Mesenchymal stem cell (in vitro differentiated cells and primary cell): ENCODE data around the gene STYXL2. TPM values are rescaled to one million over a fixed set of nuclear protein-coding genes. Genes with fewer than 3 reads are reported as not detected.
A peak's percentile ranks its signal among the peaks of the same experiment; 100 is the strongest.

ENCODE experiments used
- DNase-seq: peaks from one replicate; pipeline ENCODE4 v3.0.0-alpha.2; 2013
- H2AFZ ChIP-seq: one replicate; pipeline ENCODE4 v1.6.1; 2013; ENCODE audit warnings: low read depth, mild to moderate bottlenecking, control low read depth, inconsistent platforms, low read length, moderate library complexity
- H2AK5ac ChIP-seq: 2 replicates; pipeline ENCODE4 v1.6.1; 2013; ENCODE audit warnings: low read length, moderate library complexity, mild to moderate bottlenecking, inconsistent platforms; ENCODE audit not compliant: severe bottlenecking
- H2BK120ac ChIP-seq: one replicate; pipeline ENCODE4 v1.6.1; 2013; ENCODE audit warnings: low read depth, mild to moderate bottlenecking, inconsistent platforms, low read length, moderate library complexity
- H2BK12ac ChIP-seq, 2 experiments: one replicate each; pipeline ENCODE4 v1.6.1; 2013; ENCODE audit warnings: inconsistent platforms in 2 of 2, low read length in 2 of 2, mild to moderate bottlenecking in 2 of 2, moderate library complexity in 2 of 2, control low read depth in 1 of 2
- H2BK15ac ChIP-seq: one replicate; pipeline ENCODE4 v1.6.1; 2013; ENCODE audit warnings: mild to moderate bottlenecking, low read depth, inconsistent platforms; ENCODE audit not compliant: poor library complexity, severe bottlenecking
- H2BK5ac ChIP-seq: 2 replicates; pipeline ENCODE4 v1.6.1; 2013; ENCODE audit warnings: low read depth, mild to moderate bottlenecking, low read length, control low read depth, inconsistent platforms; ENCODE audit not compliant: poor library complexity, severe bottlenecking
- H3K14ac ChIP-seq, 2 experiments: one replicate each; pipeline ENCODE4 v1.6.1; 2013; ENCODE audit warnings: inconsistent platforms in 2 of 2, low read length in 2 of 2, control low read depth in 1 of 2, mild to moderate bottlenecking in 1 of 2, moderate library complexity in 1 of 2
- H3K18ac ChIP-seq, 2 experiments: one replicate each; pipeline ENCODE4 v1.6.1; 2013; ENCODE audit warnings: inconsistent platforms in 2 of 2, low read length in 2 of 2, control low read depth in 1 of 2, low read depth in 1 of 2, mild to moderate bottlenecking in 1 of 2
- H3K23ac ChIP-seq, 2 experiments: one replicate each; pipeline ENCODE4 v1.6.1; 2013; ENCODE audit warnings: inconsistent platforms in 2 of 2, low read length in 2 of 2, mild to moderate bottlenecking in 2 of 2, moderate library complexity in 2 of 2, control low read depth in 1 of 2
- H3K27ac ChIP-seq: 2 replicates; pipeline ENCODE4 v1.5.1; 2013; ENCODE audit warnings: mild to moderate bottlenecking, moderate library complexity, low read length, control low read depth, inconsistent platforms; ENCODE audit not compliant: poor library complexity, severe bottlenecking
- H3K27me3 ChIP-seq, 2 experiments: 2 replicates each; pipeline versions ENCODE4 v1.6.1 to v1.7.0; 2013; ENCODE audit warnings: low read length in 2 of 2, mild to moderate bottlenecking in 2 of 2, moderate library complexity in 2 of 2, control low read depth in 1 of 2, inconsistent platforms in 1 of 2; ENCODE audit not compliant: control insufficient read depth in 1 of 2, insufficient read depth in 1 of 2
- H3K36me3 ChIP-seq, 2 experiments: 2 replicates each; pipeline versions ENCODE4 v1.6.1 to v1.7.0; 2013; ENCODE audit warnings: low read length in 2 of 2, control low read depth in 1 of 2, inconsistent platforms in 1 of 2, low read depth in 1 of 2, mild to moderate bottlenecking in 1 of 2; ENCODE audit not compliant: insufficient read depth in 2 of 2, control insufficient read depth in 1 of 2
- H3K4ac ChIP-seq, 2 experiments: one replicate each; pipeline ENCODE4 v1.6.1; 2013; ENCODE audit warnings: inconsistent platforms in 2 of 2, low read length in 2 of 2, mild to moderate bottlenecking in 2 of 2, moderate library complexity in 2 of 2, control low read depth in 1 of 2, low read depth in 1 of 2
- H3K4me1 ChIP-seq: 2 replicates; pipeline ENCODE4 v1.6.1; 2013; ENCODE audit warnings: low read depth, low read length, control low read depth; ENCODE audit not compliant: control insufficient read depth, insufficient read depth
- H3K4me2 ChIP-seq: 2 replicates; pipeline ENCODE4 v1.6.1; 2013; ENCODE audit warnings: low read length, mild to moderate bottlenecking, inconsistent platforms; ENCODE audit not compliant: poor library complexity, severe bottlenecking
- H3K4me3 ChIP-seq, 2 experiments: 2 replicates each; pipeline versions ENCODE4 v1.5.1 to v1.7.0; 2013; ENCODE audit warnings: low read length in 2 of 2, mild to moderate bottlenecking in 2 of 2, control low read depth in 1 of 2, low read depth in 1 of 2; ENCODE audit not compliant: insufficient read depth in 1 of 2
- H3K79me1 ChIP-seq: replicated peaks from 2 replicates; pipeline ENCODE4 v1.6.1; 2013; ENCODE audit warnings: mild to moderate bottlenecking, control low read depth, low read length, inconsistent platforms; ENCODE audit not compliant: poor library complexity, severe bottlenecking
- H3K9ac ChIP-seq: 2 replicates; pipeline ENCODE4 v1.7.0; 2013; ENCODE audit warnings: mild to moderate bottlenecking, low read length, moderate library complexity
- H3K9me3 ChIP-seq: 2 replicates; pipeline ENCODE4 v1.7.0; 2013; ENCODE audit warnings: mild to moderate bottlenecking, low read length; ENCODE audit not compliant: control insufficient read depth
- H4K8ac ChIP-seq: one replicate; pipeline ENCODE4 v1.6.1; 2013; ENCODE audit warnings: inconsistent platforms, mild to moderate bottlenecking, low read length, moderate library complexity
- H4K91ac ChIP-seq: one replicate; pipeline ENCODE4 v1.6.1; 2013; ENCODE audit warnings: mild to moderate bottlenecking, low read length, inconsistent platforms
- WGBS: methylation state at CpG from one replicate; pipeline ENCODE4 v1.1.7; 2013; ENCODE audit warnings: mixed read lengths; 5-methylcytosine and 5-hydroxymethylcytosine counted together
- polyA plus RNA-seq, 2 experiments: library from polyadenylated mRNA; stranded (reverse); fragments of 200-250 nt; gene quantifications; one replicate each; pipeline ENCODE4 v1.2.3, GENCODE V29; 2013

Gene STYXL2
- polyA plus RNA-seq (2013, experiment 1 of 2), result 0.03 TPM
- not detected for polyA plus RNA-seq (2013, experiment 2 of 2)

GRCh38 chr1:167093846-167094516, at the start of gene STYXL2:
Gene STYXL2, plus strand, starts transcription at chr1:167094075. Its CDS starts 775 bp downstream, at chr1:167094850.
- Histone ChIP-seq H3K23ac (no peak within 1 kb of the TSS), H2BK12ac (no peak within 1 kb of the TSS), H3K27me3 (peaks cover 3 to 4% of the 10 kb centered on the region in 2 experiments), H2BK15ac (no peak within 1 kb of the TSS), H3K4me1 (peaks cover 2% of the 10 kb centered on the region), H3K4ac (no peak within 1 kb of the TSS), H3K9ac (no peak within 1 kb of the TSS), H3K14ac (peak within 1 kb of the TSS in 1 of 2 experiments; percentile 30), H4K91ac (no peak within 1 kb of the TSS), H3K4me2 (no peak within 1 kb of the TSS), H2AK5ac (no peak within 1 kb of the TSS), H3K36me3 (no peaks in the 10 kb centered on the region), H3K9me3 (no peaks in the 10 kb centered on the region), H2AFZ (no peak within 1 kb of the TSS), H3K4me3 (no peak within 1 kb of the TSS), H3K79me1 (no peaks in the 10 kb centered on the region), H2BK5ac (no peak within 1 kb of the TSS), H2BK120ac (no peak within 1 kb of the TSS), H3K27ac (no peak within 1 kb of the TSS), H4K8ac (no peak within 1 kb of the TSS), H3K18ac (no peak within 1 kb of the TSS)
- no peak for DNase-seq
- 68% methylated on average over 7 of the region's 8 CpGs for WGBS

DNA sequence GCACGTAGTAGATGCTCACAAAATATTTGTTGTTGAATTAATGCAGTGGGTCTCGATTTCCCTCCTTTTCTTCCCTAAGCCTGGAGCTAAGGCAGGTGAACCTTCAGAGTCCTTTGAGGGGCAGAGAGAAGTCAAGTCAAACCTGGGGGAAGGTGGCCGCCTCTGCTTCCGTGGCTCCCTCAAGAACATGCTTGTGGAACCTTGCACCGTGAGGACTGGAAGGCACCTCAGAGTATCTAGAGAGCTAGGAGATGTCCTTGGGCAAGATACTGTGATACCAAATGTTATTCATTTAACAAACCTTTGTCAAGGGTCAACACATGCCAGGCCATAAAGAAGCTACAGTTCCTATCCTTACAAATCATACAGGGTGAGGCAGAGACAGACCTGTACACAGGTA, 42.0 kb upstream of the STYXL2 start:
- Histone ChIP-seq H2BK15ac (no peak overlapping the region), H3K27me3 (peaks cover 23 to 24% of the 10 kb centered on the region in 2 experiments), H3K4me3 (no peak overlapping the region), H2AFZ (no peak overlapping the region), H3K27ac (no peak overlapping the region), H3K23ac (no peak overlapping the region), H3K36me3 (no peaks in the 10 kb centered on the region), H2BK5ac (no peak overlapping the region), H2BK12ac (no peak overlapping the region), H3K9ac (no peak overlapping the region), H4K8ac (no peak overlapping the region), H3K4me1 (peaks cover 2% of the 10 kb centered on the region), H3K4ac (no peak overlapping the region), H3K14ac (no peak overlapping the region), H2BK120ac (no peak overlapping the region), H4K91ac (no peak overlapping the region), H3K4me2 (no peak overlapping the region), H3K18ac (no peak overlapping the region), H3K9me3 (no peaks in the 10 kb centered on the region), H2AK5ac (no peak overlapping the region), H3K79me1 (no peaks in the 10 kb centered on the region)
- no peak for DNase-seq
- WGBS, result 91% methylated on average over 5 of the region's 5 CpGs

GRCh38 chr1:167052389-167052788, 41.5 kb upstream of the STYXL2 start:
- WGBS, result 70% methylated on average over 7 of the region's 8 CpGs
- H3K4me1 ChIP-seq, result peaks cover 3% of the 10 kb centered on the region
- H2BK5ac ChIP-seq, result no peak overlapping the region
- H3K4me2 ChIP-seq, result no peak overlapping the region
- no peak overlapping the region for H3K14ac ChIP-seq
- no peak overlapping the region for H2BK15ac ChIP-seq
- H2AK5ac ChIP-seq, result no peak overlapping the region
- H4K91ac ChIP-seq, result no peak overlapping the region
- H2BK12ac ChIP-seq, result no peak overlapping the region
- no peak overlapping the region for H2AFZ ChIP-seq
- peaks cover 23 to 24% of the 10 kb centered on the region in 2 experiments for H3K27me3 ChIP-seq
- no peak overlapping the region for H3K27ac ChIP-seq
- no peak overlapping the region for H3K4ac ChIP-seq
- no peak overlapping the region for H3K23ac ChIP-seq
- no peak overlapping the region for H2BK120ac ChIP-seq
- peak; percentile 12 for DNase-seq
- no peaks in the 10 kb centered on the region for H3K9me3 ChIP-seq
- no peaks in the 10 kb centered on the region for H3K79me1 ChIP-seq
- H3K18ac ChIP-seq, result no peak overlapping the region
- no peak overlapping the region for H3K9ac ChIP-seq
- H3K36me3 ChIP-seq, result no peaks in the 10 kb centered on the region
- no peak overlapping the region for H4K8ac ChIP-seq
- no peak overlapping the region for H3K4me3 ChIP-seq

GRCh38 chr1:167054531-167054930, 39.3 kb upstream of the STYXL2 start:
- WGBS, result 69% methylated on average over 3 of the region's 3 CpGs
- H3K27me3 ChIP-seq, result peaks cover 19 to 24% of the 10 kb centered on the region in 2 experiments
- DNase-seq, result no peak

More at GRCh38 chr1:167054531-167054930, 39.3 kb upstream of the STYXL2 start:
- no peak overlapping the region for H3K4me3 ChIP-seq
- no peak overlapping the region for H3K4ac ChIP-seq
- peaks cover 6% of the 10 kb centered on the region for H3K4me1 ChIP-seq
- no peak overlapping the region for H3K23ac ChIP-seq
- H4K8ac ChIP-seq, result no peak overlapping the region
- H3K9ac ChIP-seq, result no peak overlapping the region
- H2BK15ac ChIP-seq, result no peak overlapping the region
- no peak overlapping the region for H3K27ac ChIP-seq
- no peaks in the 10 kb centered on the region for H3K79me1 ChIP-seq
- H3K9me3 ChIP-seq, result no peaks in the 10 kb centered on the region
- no peak overlapping the region for H2AK5ac ChIP-seq
- H3K14ac ChIP-seq, result no peak overlapping the region
- no peaks in the 10 kb centered on the region for H3K36me3 ChIP-seq
- H2BK5ac ChIP-seq, result no peak overlapping the region
- no peak overlapping the region for H4K91ac ChIP-seq
- no peak overlapping the region for H3K18ac ChIP-seq
- no peak overlapping the region for H2AFZ ChIP-seq
- H2BK120ac ChIP-seq, result no peak overlapping the region
- H3K4me2 ChIP-seq, result no peak overlapping the region
- H2BK12ac ChIP-seq, result no peak overlapping the region
